HEK293 (cell line): ENCODE measurements around the gene KCNJ6.

Source experiments
- CTCF ChIA-PET: fragments of 350-600 bp; formaldehyde crosslinking; extraction: SDS; loops from one replicate; lab custom pipeline; 2021; ENCODE audit warnings: antibody characterized with exemption; lab: Yijun Ruan, JAX
- POLR2A ChIA-PET: fragments of 300-600 bp; formaldehyde crosslinking; extraction: SDS; loops from one replicate; lab custom pipeline; 2020; ENCODE audit warnings: antibody characterized with exemption, inconsistent platforms; lab: Yijun Ruan, JAX
- H3K27ac ChIP-seq: fragments of 200-500 bp; sonication (Bioruptor generic); 2 replicates; pipeline ENCODE4 v1.5.1; 2014; ENCODE audit warnings: low read depth, low read length, control low read depth, inconsistent platforms; ENCODE audit errors: extremely low read depth
- H3K36me3 ChIP-seq, 2 experiments: fragments of 200-500 bp in 1 of 2; sonication (Bioruptor generic) in 1 of 2; 1 replicate in 1 of 2; 2 replicates in 1 of 2; pipeline ENCODE4 v1.5.1; 2014 to 2017; ENCODE audit warnings: inconsistent platforms in 2 of 2, low read length in 2 of 2; ENCODE audit not compliant: control insufficient read depth in 2 of 2, insufficient read depth in 1 of 2
- H3K4me1 ChIP-seq: fragments of 200-500 bp; sonication (Bioruptor generic); 2 replicates; pipeline ENCODE4 v1.5.1; 2014; ENCODE audit warnings: mild to moderate bottlenecking, low read length, inconsistent platforms; ENCODE audit not compliant: control insufficient read depth, insufficient read depth
- H3K4me3 ChIP-seq: 2 replicates; pipeline ENCODE4 v1.5.1; 2011; ENCODE audit warnings: low read depth, mild to moderate bottlenecking, control low read depth, low read length, moderate library complexity
- H3K9me3 ChIP-seq: fragments of 200-500 bp; sonication (Bioruptor generic); 2 replicates; pipeline ENCODE4 v1.5.1; 2014; ENCODE audit warnings: low read depth, low read length, inconsistent platforms; ENCODE audit not compliant: control insufficient read depth, insufficient read depth
- GLI2 ChIP-seq: fragments of 450-650 bp; formaldehyde crosslinking; IDR thresholded peaks from 2 replicates; pipeline ENCODE4; 2017; ENCODE audit warnings: missing biosample characterization, missing genetic modification characterization, low read depth, borderline replicate concordance
- HOXC10 ChIP-seq: sonication (generic); formaldehyde crosslinking; IDR thresholded peaks from 2 replicates; pipeline ENCODE4 v1.8.1; 2023; ENCODE audit warnings: mild to moderate bottlenecking, missing genetic modification reagents
- YY1 ChIP-seq: fragments of 450-650 bp; formaldehyde crosslinking; IDR thresholded peaks from 2 replicates; pipeline ENCODE4 v1.5.1; 2018; ENCODE audit warnings: missing biosample characterization, missing genetic modification characterization
- ZBTB7A ChIP-seq: fragments of 450-650 bp; formaldehyde crosslinking; IDR thresholded peaks from 2 replicates; pipeline ENCODE4 v1.5.1; 2016; ENCODE audit warnings: low read depth, missing biosample characterization, missing genetic modification characterization
- ZFP37 ChIP-seq: fragments of 450-650 bp; formaldehyde crosslinking; IDR thresholded peaks from 2 replicates; pipeline ENCODE4 v1.5.1; 2016; ENCODE audit warnings: missing biosample characterization, missing genetic modification characterization
- ZNF146 ChIP-seq: fragments of 450-650 bp; formaldehyde crosslinking; IDR thresholded peaks from 2 replicates; pipeline ENCODE4 v1.5.1; 2016; ENCODE audit warnings: missing biosample characterization, missing genetic modification characterization
- ZNF184 ChIP-seq: fragments of 450-650 bp; IDR thresholded peaks from 2 replicates; pipeline ENCODE4 v1.5.1; 2018; ENCODE audit warnings: missing biosample characterization, mild to moderate bottlenecking, missing genetic modification characterization
- ZNF221 ChIP-seq: fragments of 450-650 bp; formaldehyde crosslinking; IDR thresholded peaks from 2 replicates; pipeline ENCODE4 v1.5.1; 2017; ENCODE audit warnings: missing biosample characterization, missing genetic modification characterization, borderline replicate concordance
- ZNF350 ChIP-seq: fragments of 450-650 bp; formaldehyde crosslinking; IDR thresholded peaks from 2 replicates; pipeline ENCODE4 v1.5.0; 2017; ENCODE audit warnings: missing biosample characterization, mild to moderate bottlenecking, missing genetic modification characterization
- ZNF366 ChIP-seq: fragments of 450-650 bp; formaldehyde crosslinking; conservative IDR thresholded peaks from 2 replicates; pipeline ENCODE4 v1.5.1; 2016; ENCODE audit warnings: missing biosample characterization, missing genetic modification characterization
- ZNF510 ChIP-seq: fragments of 450-650 bp; formaldehyde crosslinking; IDR thresholded peaks from 2 replicates; pipeline ENCODE4 v1.5.1; 2018; ENCODE audit warnings: mild to moderate bottlenecking, missing genetic modification characterization, missing biosample characterization; ENCODE audit not compliant: insufficient replicate concordance
- ZNF664 ChIP-seq: fragments of 450-650 bp; formaldehyde crosslinking; IDR thresholded peaks from 2 replicates; pipeline ENCODE4 v1.5.1; 2016; ENCODE audit warnings: missing biosample characterization, missing genetic modification characterization
- ZNF670 ChIP-seq: fragments of 450-650 bp; formaldehyde crosslinking; IDR thresholded peaks from 2 replicates; pipeline ENCODE4 v1.5.1; 2016; ENCODE audit warnings: missing biosample characterization, missing genetic modification characterization, low read depth
- ZSCAN23 ChIP-seq: fragments of 450-650 bp; formaldehyde crosslinking; IDR thresholded peaks from 2 replicates; pipeline ENCODE4 v1.5.1; 2016; ENCODE audit warnings: missing biosample characterization, missing genetic modification characterization
- TF ChIP-seq, protein P1 (sequence below): fragments of 450-650 bp; formaldehyde crosslinking; IDR thresholded peaks from 2 replicates; pipeline ENCODE4 v1.5.1; 2016; ENCODE audit warnings: missing biosample characterization, missing genetic modification characterization
- TF ChIP-seq, protein P2 (sequence below): fragments of 450-650 bp; formaldehyde crosslinking; conservative IDR thresholded peaks from 2 replicates; pipeline ENCODE4 v1.5.1; 2016; ENCODE audit warnings: low read depth, missing biosample characterization, missing genetic modification characterization
- TF ChIP-seq, protein P3 (sequence below): fragments of 450-650 bp; formaldehyde crosslinking; IDR thresholded peaks from 2 replicates; pipeline ENCODE4 v1.5.1; 2016; ENCODE audit warnings: missing biosample characterization, missing genetic modification characterization
- TF ChIP-seq, protein P4 (sequence below): fragments of 450-650 bp; formaldehyde crosslinking; IDR thresholded peaks from 2 replicates; pipeline ENCODE4 v1.5.1; 2016; ENCODE audit warnings: missing biosample characterization, missing genetic modification characterization

The KCNJ6 gene

DNA sequence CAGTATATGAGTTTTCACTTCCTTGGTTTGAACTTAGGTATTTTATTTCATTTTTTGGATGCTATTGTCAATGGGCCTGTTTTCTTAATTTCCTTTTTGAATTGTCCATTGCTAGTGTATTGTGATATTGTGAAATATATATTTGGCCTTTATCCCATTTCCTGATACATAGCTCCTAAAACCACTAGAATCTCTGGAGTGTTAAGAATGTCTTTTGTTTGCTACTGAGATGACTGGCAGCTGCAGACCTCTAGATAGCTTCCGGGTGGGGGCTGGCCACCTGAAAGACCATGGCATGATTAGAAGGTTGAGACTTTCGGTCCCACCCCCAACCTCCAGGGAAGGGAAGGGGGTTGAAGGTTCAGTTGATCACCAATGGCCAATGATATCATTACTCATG, 245.4 kb downstream of the KCNJ6 start:
- Histone ChIP-seq H3K27ac (no peak overlapping the region), H3K9me3 (no peaks in the 10 kb centered on the region), H3K4me3 (no peak overlapping the region), H3K4me1 (no peaks in the 10 kb centered on the region)
- CTCF ChIA-PET = interaction anchor here (0.7 to 1.1 kb wide), 2 partner anchors 454 to 682 kb away, joined by 4 read pairs; no protein-coding TSS in a partner anchor
- TF ChIP-seq ZNF366 (tag by site-specific recombination) = no peak
- TF ChIP-seq ZNF184 (tag by site-specific recombination) = no peak
- no peak for TF ChIP-seq ZNF510 (tag by site-specific recombination)
- TF ChIP-seq ZNF670 = no peak
- TF ChIP-seq ZNF146 (tag by site-specific recombination) = no peak
- no peak for TF ChIP-seq ZNF221
- TF ChIP-seq, protein P1, sequence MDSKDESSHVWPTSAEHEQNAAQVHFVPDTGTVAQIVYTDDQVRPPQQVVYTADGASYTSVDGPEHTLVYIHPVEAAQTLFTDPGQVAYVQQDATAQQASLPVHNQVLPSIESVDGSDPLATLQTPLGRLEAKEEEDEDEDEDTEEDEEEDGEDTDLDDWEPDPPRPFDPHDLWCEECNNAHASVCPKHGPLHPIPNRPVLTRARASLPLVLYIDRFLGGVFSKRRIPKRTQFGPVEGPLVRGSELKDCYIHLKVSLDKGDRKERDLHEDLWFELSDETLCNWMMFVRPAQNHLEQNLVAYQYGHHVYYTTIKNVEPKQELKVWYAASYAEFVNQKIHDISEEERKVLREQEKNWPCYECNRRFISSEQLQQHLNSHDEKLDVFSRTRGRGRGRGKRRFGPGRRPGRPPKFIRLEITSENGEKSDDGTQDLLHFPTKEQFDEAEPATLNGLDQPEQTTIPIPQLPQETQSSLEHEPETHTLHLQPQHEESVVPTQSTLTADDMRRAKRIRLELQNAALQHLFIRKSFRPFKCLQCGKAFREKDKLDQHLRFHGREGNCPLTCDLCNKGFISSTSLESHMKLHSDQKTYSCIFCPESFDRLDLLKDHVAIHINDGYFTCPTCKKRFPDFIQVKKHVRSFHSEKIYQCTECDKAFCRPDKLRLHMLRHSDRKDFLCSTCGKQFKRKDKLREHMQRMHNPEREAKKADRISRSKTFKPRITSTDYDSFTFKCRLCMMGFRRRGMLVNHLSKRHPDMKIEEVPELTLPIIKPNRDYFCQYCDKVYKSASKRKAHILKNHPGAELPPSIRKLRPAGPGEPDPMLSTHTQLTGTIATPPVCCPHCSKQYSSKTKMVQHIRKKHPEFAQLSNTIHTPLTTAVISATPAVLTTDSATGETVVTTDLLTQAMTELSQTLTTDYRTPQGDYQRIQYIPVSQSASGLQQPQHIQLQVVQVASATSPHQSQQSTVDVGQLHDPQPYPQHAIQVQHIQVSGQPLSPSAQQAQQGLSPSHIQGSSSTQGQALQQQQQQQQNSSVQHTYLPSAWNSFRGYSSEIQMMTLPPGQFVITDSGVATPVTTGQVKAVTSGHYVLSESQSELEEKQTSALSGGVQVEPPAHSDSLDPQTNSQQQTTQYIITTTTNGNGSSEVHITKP (tag by site-specific recombination) = no peak
- TF ChIP-seq, protein P2, sequence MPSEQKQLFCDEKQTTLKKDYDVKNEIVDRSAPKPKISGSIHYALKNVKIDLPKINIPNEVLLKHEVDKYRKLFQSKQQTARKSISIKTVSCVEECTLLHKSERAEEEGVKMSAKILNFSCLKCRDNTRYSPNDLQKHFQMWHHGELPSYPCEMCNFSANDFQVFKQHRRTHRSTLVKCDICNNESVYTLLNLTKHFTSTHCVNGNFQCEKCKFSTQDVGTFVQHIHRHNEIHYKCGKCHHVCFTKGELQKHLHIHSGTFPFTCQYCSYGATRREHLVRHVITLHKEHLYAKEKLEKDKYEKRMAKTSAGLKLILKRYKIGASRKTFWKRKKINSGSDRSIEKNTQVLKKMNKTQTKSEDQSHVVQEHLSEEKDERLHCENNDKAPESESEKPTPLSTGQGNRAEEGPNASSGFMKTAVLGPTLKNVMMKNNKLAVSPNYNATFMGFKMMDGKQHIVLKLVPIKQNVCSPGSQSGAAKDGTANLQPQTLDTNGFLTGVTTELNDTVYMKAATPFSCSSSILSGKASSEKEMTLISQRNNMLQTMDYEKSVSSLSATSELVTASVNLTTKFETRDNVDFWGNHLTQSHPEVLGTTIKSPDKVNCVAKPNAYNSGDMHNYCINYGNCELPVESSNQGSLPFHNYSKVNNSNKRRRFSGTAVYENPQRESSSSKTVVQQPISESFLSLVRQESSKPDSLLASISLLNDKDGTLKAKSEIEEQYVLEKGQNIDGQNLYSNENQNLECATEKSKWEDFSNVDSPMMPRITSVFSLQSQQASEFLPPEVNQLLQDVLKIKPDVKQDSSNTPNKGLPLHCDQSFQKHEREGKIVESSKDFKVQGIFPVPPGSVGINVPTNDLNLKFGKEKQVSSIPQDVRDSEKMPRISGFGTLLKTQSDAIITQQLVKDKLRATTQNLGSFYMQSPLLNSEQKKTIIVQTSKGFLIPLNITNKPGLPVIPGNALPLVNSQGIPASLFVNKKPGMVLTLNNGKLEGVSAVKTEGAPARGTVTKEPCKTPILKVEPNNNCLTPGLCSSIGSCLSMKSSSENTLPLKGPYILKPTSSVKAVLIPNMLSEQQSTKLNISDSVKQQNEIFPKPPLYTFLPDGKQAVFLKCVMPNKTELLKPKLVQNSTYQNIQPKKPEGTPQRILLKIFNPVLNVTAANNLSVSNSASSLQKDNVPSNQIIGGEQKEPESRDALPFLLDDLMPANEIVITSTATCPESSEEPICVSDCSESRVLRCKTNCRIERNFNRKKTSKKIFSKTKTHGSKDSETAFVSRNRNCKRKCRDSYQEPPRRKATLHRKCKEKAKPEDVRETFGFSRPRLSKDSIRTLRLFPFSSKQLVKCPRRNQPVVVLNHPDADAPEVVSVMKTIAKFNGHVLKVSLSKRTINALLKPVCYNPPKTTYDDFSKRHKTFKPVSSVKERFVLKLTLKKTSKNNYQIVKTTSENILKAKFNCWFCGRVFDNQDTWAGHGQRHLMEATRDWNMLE = no peak
- TF ChIP-seq ZFP37 (tag by site-specific recombination) = no peak
- TF ChIP-seq, protein P3, sequence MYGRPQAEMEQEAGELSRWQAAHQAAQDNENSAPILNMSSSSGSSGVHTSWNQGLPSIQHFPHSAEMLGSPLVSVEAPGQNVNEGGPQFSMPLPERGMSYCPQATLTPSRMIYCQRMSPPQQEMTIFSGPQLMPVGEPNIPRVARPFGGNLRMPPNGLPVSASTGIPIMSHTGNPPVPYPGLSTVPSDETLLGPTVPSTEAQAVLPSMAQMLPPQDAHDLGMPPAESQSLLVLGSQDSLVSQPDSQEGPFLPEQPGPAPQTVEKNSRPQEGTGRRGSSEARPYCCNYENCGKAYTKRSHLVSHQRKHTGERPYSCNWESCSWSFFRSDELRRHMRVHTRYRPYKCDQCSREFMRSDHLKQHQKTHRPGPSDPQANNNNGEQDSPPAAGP (tag by site-specific recombination) = no peak
- TF ChIP-seq, protein P4, sequence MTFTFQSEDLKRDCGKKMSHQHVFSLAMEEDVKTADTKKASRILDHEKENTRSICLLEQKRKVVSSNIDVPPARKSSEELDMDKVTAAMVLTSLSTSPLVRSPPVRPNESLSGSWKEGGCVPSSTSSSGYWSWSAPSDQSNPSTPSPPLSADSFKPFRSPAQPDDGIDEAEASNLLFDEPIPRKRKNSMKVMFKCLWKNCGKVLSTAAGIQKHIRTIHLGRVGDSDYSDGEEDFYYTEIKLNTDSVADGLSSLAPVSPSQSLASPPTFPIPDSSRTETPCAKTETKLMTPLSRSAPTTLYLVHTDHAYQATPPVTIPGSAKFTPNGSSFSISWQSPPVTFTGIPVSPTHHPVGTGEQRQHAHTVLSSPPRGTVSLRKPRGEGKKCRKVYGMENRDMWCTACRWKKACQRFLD = no peak
- TF ChIP-seq ZBTB7A (tag by site-specific recombination) = no peak
- no peak for TF ChIP-seq HOXC10 (CRISPR knock-in tag)
- no peak for TF ChIP-seq GLI2 (tag by site-specific recombination)
- TF ChIP-seq YY1 (tag by site-specific recombination) = no peak
- TF ChIP-seq ZNF350 (tag by site-specific recombination) = no peak
- TF ChIP-seq ZSCAN23 (tag by site-specific recombination) = no peak
- TF ChIP-seq ZNF664 (tag by site-specific recombination) = no peak
- TF ChIP-seq, all 188 proteins: peak for 0
- H3K36me3 ChIP-seq = no peaks in the 10 kb centered on the region
- POLR2A ChIA-PET = no interaction called here
